ENCODE measurements around the gene DRICH1. TPM values are rescaled to one million over a fixed set of nuclear protein-coding genes. Genes with fewer than 3 reads are reported as not detected.
"Not testable (repeated sequence)": the region's sequence is repeated elsewhere in the genome, so short reads cannot be mapped to it uniquely, and the experiment has no call there.

Gene DRICH1, protein sequence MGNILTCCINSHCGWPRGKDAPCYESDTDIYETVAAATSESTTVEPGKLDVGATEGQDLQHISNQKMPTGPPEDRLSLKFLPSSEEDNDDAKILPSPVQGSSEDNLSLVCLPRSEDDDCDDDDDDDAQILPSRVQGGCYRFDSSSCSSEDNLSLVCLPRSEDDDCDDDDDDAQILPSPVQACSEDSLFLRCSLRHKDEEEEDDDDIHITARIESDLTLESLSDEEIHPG
- total RNA-seq (under 1 TPM in 2 of 9 donors, not detected in 7; 0.32 to 0.45 TPM), polyA plus RNA-seq (under 1 TPM in 1 of 2 donors, not detected in 1; 0.11 TPM)
- long read RNA-seq, donor 1, result 0 reads
- long read RNA-seq, donor 2, result 0 reads
- long read RNA-seq, donor 3, result 0 reads

GRCh38 chr22:23632178-23632577 is at the start of gene DRICH1:
Gene DRICH1 (minus strand): TSS chr22:23632321. CDS start chr22:23632023, 298 bp downstream.
- Histone ChIP-seq H3K9me3 (no peaks in the 10 kb centered on the region), H3K27ac (no peak within 1 kb of the TSS), H3K4me3 (no peak within 1 kb of the TSS), H3K36me3 (peaks cover 0 to 3% (median 0%) of the 10 kb centered on the region in 9 donors), H3K4me1 (no peaks in the 10 kb centered on the region), H3K27me3 (no peaks in the 10 kb centered on the region)
- TF ChIP-seq CTCF (IDR thresholded peaks at IDR 0.05) (no peak), POLR2A (IDR thresholded peaks at IDR 0.05) (no peak)
- ATAC-seq (no peak), DNase-seq (no peak)
- WGBS, 4 donors, result 74 to 100% (median 84%) methylated on average over 1 to 2 of the region's 2 CpGs
- intact Hi-C loops (cut with DNase I), result no loop called here

GRCh38 chr22:23681026-23681809 is 49.1 kb upstream of the DRICH1 start:
- Histone ChIP-seq H3K4me1 (peaks cover 0 to 25% (median 18%) of the 10 kb centered on the region in 12 donors), H3K27ac (no peak overlapping the region), H3K27me3 (no peaks in the 10 kb centered on the region), H3K9me3 (no peaks in the 10 kb centered on the region), H3K36me3 (peaks cover 0 to 29% (median 10%) of the 10 kb centered on the region in 9 donors), H3K4me3 (no peak overlapping the region)
- intact Hi-C loops (cut with DNase I), result loop anchor here in 1 of 10 donors (10.0 kb wide), 2 partner anchors 56 to 486 kb away; no protein-coding TSS in a partner anchor
- no peak for ATAC-seq
- 88 to 100% (median 97%) methylated on average over 5 of the region's 5 CpGs for WGBS, 4 donors
- TF ChIP-seq CTCF (IDR thresholded peaks at IDR 0.05), result no peak
- no peak for TF ChIP-seq POLR2A (IDR thresholded peaks at IDR 0.05)
- DNase-seq, result no peak

GRCh38 chr22:23678133-23678532 is 46.0 kb upstream of the DRICH1 start:
- intact Hi-C loops (cut with DNase I), result loop anchor here in 1 of 10 donors (10.0 kb wide), 1 partner anchor 927 kb away; the partner anchor contains the start of gene GGT1
- peaks cover 0 to 10% (median 0%) of the 10 kb centered on the region in 12 donors for H3K4me1 ChIP-seq
- TF ChIP-seq CTCF (IDR thresholded peaks at IDR 0.05), result no peak
- no peak for TF ChIP-seq POLR2A (IDR thresholded peaks at IDR 0.05)
- ATAC-seq (no peak), DNase-seq (no peak)
- no peak overlapping the region for H3K27ac ChIP-seq
- no peak overlapping the region for H3K4me3 ChIP-seq
- H3K27me3 ChIP-seq, result no peaks in the 10 kb centered on the region
- 88 to 92% (median 90%) methylated on average over 6 of the region's 6 CpGs for WGBS, 4 donors
- H3K9me3 ChIP-seq, result no peaks in the 10 kb centered on the region
- peaks cover 0 to 24% (median 9%) of the 10 kb centered on the region in 9 donors for H3K36me3 ChIP-seq

GRCh38 chr22:23677701-23677995 is 45.5 kb upstream of the DRICH1 start:
- H3K27ac ChIP-seq, result no peak overlapping the region
- no peaks in the 10 kb centered on the region for H3K9me3 ChIP-seq
- no peaks in the 10 kb centered on the region for H3K27me3 ChIP-seq
- TF ChIP-seq CTCF (IDR thresholded peaks at IDR 0.05) (no peak), POLR2A (IDR thresholded peaks at IDR 0.05) (no peak)
- ATAC-seq (no peak), DNase-seq (no peak)
- H3K36me3 ChIP-seq, result peaks cover 0 to 19% (median 4%) of the 10 kb centered on the region in 9 donors
- 89 to 90% (median 90%) methylated on average over 6 of the region's 6 CpGs for WGBS, 4 donors
- peaks cover 0 to 10% (median 0%) of the 10 kb centered on the region in 12 donors for H3K4me1 ChIP-seq
- intact Hi-C loops (cut with DNase I), result loop anchor here in 1 of 10 donors (10.0 kb wide), 1 partner anchor 927 kb away; the partner anchor contains the start of gene GGT1
- H3K4me3 ChIP-seq, result no peak overlapping the region

- peaks cover 0 to 13% (median 0%) of the 10 kb centered on the region in 9 donors for H3K36me3 ChIP-seq
- DNase-seq, H3K4me1 ChIP-seq, ATAC-seq, H3K27me3 ChIP-seq, H3K9me3 ChIP-seq, H3K27ac ChIP-seq, H3K4me3 ChIP-seq: not testable (repeated sequence)
- WGBS, 4 donors, result 95 to 97% (median 95%) methylated on average over 12 of the region's 12 CpGs
- intact Hi-C loops (cut with DNase I), result loop anchor here in 1 of 10 donors (10.0 kb wide), 1 partner anchor 928 kb away; the partner anchor contains the start of gene GGT1
Measured at GRCh38 chr22:23676841-23677700, 45.0 kb upstream of the DRICH1 start.

Measured in heart left ventricle (tissue), 16 donors.